Forelimb muscle (tissue), 1 donor: ENCODE results near the gene TOR1AIP2. TPM values are rescaled to one million over a fixed set of nuclear protein-coding genes. Genes with fewer than 3 reads are reported as not detected.
A peak's percentile ranks its signal among the peaks of the same experiment; 100 is the strongest.

Experiments used
- DNase-seq: peaks from one replicate; pipeline ENCODE4 v3.0.0-alpha.2; 2013; ENCODE audit warnings: low read depth
- polyA plus RNA-seq: library from polyadenylated mRNA; unstranded; fragments of 120-200 nt; gene quantifications from one replicate; pipeline ENCODE4 v1.2.1, GENCODE V29; 2013; ENCODE audit not compliant: insufficient read length

Gene TOR1AIP2
- 29.9 TPM for polyA plus RNA-seq

GRCh38 chr1:179877586-179878265, at the start of gene TOR1AIP2:
Gene TOR1AIP2 (minus strand): TSS chr1:179877803. CDS start chr1:179852665, 25,138 bp downstream.
- DNase-seq = peak; percentile 70

- DNase-seq = no peak
Observed at GRCh38 chr1:179926850-179927205, 49.2 kb upstream of the TOR1AIP2 start.

- no peak for DNase-seq
Observed at GRCh38 chr1:179925922-179926849, 48.6 kb upstream of the TOR1AIP2 start.

- DNase-seq = no peak
Observed at GRCh38 chr1:179925302-179925701, 47.7 kb upstream of the TOR1AIP2 start.

GRCh38 chr1:179924268-179924667, 46.7 kb upstream of the TOR1AIP2 start:
- no peak for DNase-seq

- DNase-seq = no peak
Observed at GRCh38 chr1:179923029-179923428, 45.4 kb upstream of the TOR1AIP2 start.

- no peak for DNase-seq
Observed at GRCh38 chr1:179921981-179922872, 44.6 kb upstream of the TOR1AIP2 start.

- no peak for DNase-seq
Observed at GRCh38 chr1:179921472-179921871, 43.9 kb upstream of the TOR1AIP2 start.

GRCh38 chr1:179917601-179918429, 40.2 kb upstream of the TOR1AIP2 start:
- DNase-seq = no peak

GRCh38 chr1:179911812-179912211, 34.2 kb upstream of the TOR1AIP2 start:
- DNase-seq = no peak

GRCh38 chr1:179910934-179911333, 33.3 kb upstream of the TOR1AIP2 start:
- DNase-seq = no peak

GRCh38 chr1:179889589-179889988, 12.0 kb upstream of the TOR1AIP2 start:
- DNase-seq = no peak

GRCh38 chr1:179888071-179888470, 10.5 kb upstream of the TOR1AIP2 start:
- no peak for DNase-seq

- DNase-seq = no peak
Observed at GRCh38 chr1:179883745-179884138, 6.1 kb upstream of the TOR1AIP2 start.

- no peak for DNase-seq
Observed at GRCh38 chr1:179883040-179883744, 5.6 kb upstream of the TOR1AIP2 start.

GRCh38 chr1:179882253-179883039, 4.8 kb upstream of the TOR1AIP2 start, which contains the start of gene TOR1AIP1:
Gene TOR1AIP1 (plus strand): TSS chr1:179882285. CDS start chr1:179882503, 218 bp downstream.
- peak; percentile 82 for DNase-seq

GRCh38 chr1:179881642-179882252, 4.1 kb upstream of the TOR1AIP2 start:
- peak; percentile 92 for DNase-seq

GRCh38 chr1:179879797-179880196, 2.2 kb upstream of the TOR1AIP2 start:
- DNase-seq = no peak

- no peak for DNase-seq
Observed at GRCh38 chr1:179876300-179876715, 1.3 kb downstream of the TOR1AIP2 start.
